ENCODE data around the gene APBB2.
A peak's percentile ranks its signal among the peaks of the same experiment; 100 is the strongest.

APBB2 gene

GRCh38 chr4:41074215-41074614, 140.1 kb downstream of the APBB2 start:
- Histone ChIP-seq H3K4me3 (ENCODE audit: extremely low read depth, insufficient read depth, low read length, poor library complexity, severe bottlenecking) (no peak overlapping the region), H3K27ac (ENCODE audit: low read depth, low read length, severe bottlenecking) (no peak overlapping the region), H3K4me1 (ENCODE audit: control insufficient read depth, insufficient read depth, low read length, poor library complexity, severe bottlenecking) (peaks cover 21% of the 10 kb centered on the region), H3K36me3 (ENCODE audit: control insufficient read depth, insufficient read depth, low read length) (no peaks in the 10 kb centered on the region), H3K9me3 (ENCODE audit: control insufficient read depth, low read length) (no peaks in the 10 kb centered on the region)
- WGBS, 2 experiments (ENCODE audit: insufficient coverage in 2 of 2): 94 to 100% methylated on average over 1 to 2 of the region's 3 CpGs

- no peaks in the 10 kb centered on the region for H3K36me3 ChIP-seq (ENCODE audit: control insufficient read depth, insufficient read depth, low read length)
- H3K4me1 ChIP-seq (ENCODE audit: control insufficient read depth, insufficient read depth, low read length, poor library complexity, severe bottlenecking): peaks cover 21% of the 10 kb centered on the region
- H3K27ac ChIP-seq (ENCODE audit: low read depth, low read length, severe bottlenecking): peak overlapping the region; percentile 5
- 81 to 87% methylated on average over 3 to 6 of the region's 7 CpGs for WGBS, 2 experiments (ENCODE audit: insufficient coverage in 2 of 2)
- no peaks in the 10 kb centered on the region for H3K9me3 ChIP-seq (ENCODE audit: control insufficient read depth, low read length)
- no peak overlapping the region for H3K4me3 ChIP-seq (ENCODE audit: extremely low read depth, insufficient read depth, low read length, poor library complexity, severe bottlenecking)
Measured at GRCh38 chr4:41072021-41072777, 142.1 kb downstream of the APBB2 start.

- H3K36me3 ChIP-seq (ENCODE audit: control insufficient read depth, insufficient read depth, low read length): no peaks in the 10 kb centered on the region
- H3K9me3 ChIP-seq (ENCODE audit: control insufficient read depth, low read length): no peaks in the 10 kb centered on the region
- no peak overlapping the region for H3K4me3 ChIP-seq (ENCODE audit: extremely low read depth, insufficient read depth, low read length, poor library complexity, severe bottlenecking)
- H3K4me1 ChIP-seq (ENCODE audit: control insufficient read depth, insufficient read depth, low read length, poor library complexity, severe bottlenecking): peaks cover 21% of the 10 kb centered on the region
- H3K27ac ChIP-seq (ENCODE audit: low read depth, low read length, severe bottlenecking): no peak overlapping the region
- 92 to 94% methylated on average over 3 to 4 of the region's 10 CpGs for whole genome bisulfite sequencing, 2 experiments (ENCODE audit: insufficient coverage in 2 of 2)
Measured at GRCh38 chr4:41070516-41071281, 143.6 kb downstream of the APBB2 start.

GRCh38 chr4:41069838-41070237, 144.5 kb downstream of the APBB2 start:
- no CpG with 5 or more reads among the region's 1 CpG for WGBS, 2 experiments (ENCODE audit: insufficient coverage in 2 of 2)
- no peak overlapping the region for H3K4me3 ChIP-seq (ENCODE audit: extremely low read depth, insufficient read depth, low read length, poor library complexity, severe bottlenecking)
- no peaks in the 10 kb centered on the region for H3K36me3 ChIP-seq (ENCODE audit: control insufficient read depth, insufficient read depth, low read length)
- H3K27ac ChIP-seq (ENCODE audit: low read depth, low read length, severe bottlenecking): peak overlapping the region; percentile 38
- H3K9me3 ChIP-seq (ENCODE audit: control insufficient read depth, low read length): no peaks in the 10 kb centered on the region
- peaks cover 21% of the 10 kb centered on the region for H3K4me1 ChIP-seq (ENCODE audit: control insufficient read depth, insufficient read depth, low read length, poor library complexity, severe bottlenecking)

GRCh38 chr4:41069257-41069656, 145.1 kb downstream of the APBB2 start:
- Histone ChIP-seq H3K9me3 (ENCODE audit: control insufficient read depth, low read length) (no peaks in the 10 kb centered on the region), H3K4me1 (ENCODE audit: control insufficient read depth, insufficient read depth, low read length, poor library complexity, severe bottlenecking) (peaks cover 21% of the 10 kb centered on the region), H3K27ac (ENCODE audit: low read depth, low read length, severe bottlenecking) (no peak overlapping the region), H3K4me3 (ENCODE audit: extremely low read depth, insufficient read depth, low read length, poor library complexity, severe bottlenecking) (no peak overlapping the region), H3K36me3 (ENCODE audit: control insufficient read depth, insufficient read depth, low read length) (no peaks in the 10 kb centered on the region)
- 64 to 67% methylated on average over 3 to 4 of the region's 5 CpGs for WGBS, 2 experiments (ENCODE audit: insufficient coverage in 2 of 2)

- 74 to 95% methylated on average over 4 to 5 of the region's 5 CpGs for WGBS, 2 experiments (ENCODE audit: insufficient coverage in 2 of 2)
- H3K36me3 ChIP-seq (ENCODE audit: control insufficient read depth, insufficient read depth, low read length): no peaks in the 10 kb centered on the region
- H3K4me3 ChIP-seq (ENCODE audit: extremely low read depth, insufficient read depth, low read length, poor library complexity, severe bottlenecking): no peak overlapping the region
- peaks cover 16% of the 10 kb centered on the region for H3K4me1 ChIP-seq (ENCODE audit: control insufficient read depth, insufficient read depth, low read length, poor library complexity, severe bottlenecking)
- H3K27ac ChIP-seq (ENCODE audit: low read depth, low read length, severe bottlenecking): no peak overlapping the region
- no peaks in the 10 kb centered on the region for H3K9me3 ChIP-seq (ENCODE audit: control insufficient read depth, low read length)
Measured at GRCh38 chr4:41067369-41067768, 147.0 kb downstream of the APBB2 start.

- no peak overlapping the region for H3K4me3 ChIP-seq (ENCODE audit: extremely low read depth, insufficient read depth, low read length, poor library complexity, severe bottlenecking)
- H3K36me3 ChIP-seq (ENCODE audit: control insufficient read depth, insufficient read depth, low read length): no peaks in the 10 kb centered on the region
- H3K9me3 ChIP-seq (ENCODE audit: control insufficient read depth, low read length): no peaks in the 10 kb centered on the region
- peaks cover 10% of the 10 kb centered on the region for H3K4me1 ChIP-seq (ENCODE audit: control insufficient read depth, insufficient read depth, low read length, poor library complexity, severe bottlenecking)
- WGBS, 2 experiments (ENCODE audit: insufficient coverage in 2 of 2): 90 to 95% methylated on average over 2 to 3 of the region's 4 CpGs
- no peak overlapping the region for H3K27ac ChIP-seq (ENCODE audit: low read depth, low read length, severe bottlenecking)
Measured at GRCh38 chr4:41066049-41066448, 148.3 kb downstream of the APBB2 start.

GRCh38 chr4:41065434-41066006, 148.8 kb downstream of the APBB2 start:
- Histone ChIP-seq H3K4me1 (ENCODE audit: control insufficient read depth, insufficient read depth, low read length, poor library complexity, severe bottlenecking) (peaks cover 4% of the 10 kb centered on the region), H3K4me3 (ENCODE audit: extremely low read depth, insufficient read depth, low read length, poor library complexity, severe bottlenecking) (no peak overlapping the region), H3K9me3 (ENCODE audit: control insufficient read depth, low read length) (no peaks in the 10 kb centered on the region), H3K27ac (ENCODE audit: low read depth, low read length, severe bottlenecking) (no peak overlapping the region), H3K36me3 (ENCODE audit: control insufficient read depth, insufficient read depth, low read length) (no peaks in the 10 kb centered on the region)
- WGBS, 2 experiments (ENCODE audit: insufficient coverage in 2 of 2): 100% methylated on average over 2 of the region's 5 CpGs

GRCh38 chr4:41064953-41065352, 149.4 kb downstream of the APBB2 start:
- Histone ChIP-seq H3K27ac (ENCODE audit: low read depth, low read length, severe bottlenecking) (no peak overlapping the region), H3K4me3 (ENCODE audit: extremely low read depth, insufficient read depth, low read length, poor library complexity, severe bottlenecking) (no peak overlapping the region), H3K9me3 (ENCODE audit: control insufficient read depth, low read length) (no peaks in the 10 kb centered on the region), H3K4me1 (ENCODE audit: control insufficient read depth, insufficient read depth, low read length, poor library complexity, severe bottlenecking) (no peaks in the 10 kb centered on the region), H3K36me3 (ENCODE audit: control insufficient read depth, insufficient read depth, low read length) (no peaks in the 10 kb centered on the region)
- WGBS, 2 experiments (ENCODE audit: insufficient coverage in 2 of 2): 100% methylated on average over 3 of the region's 3 CpGs

- H3K4me3 ChIP-seq (ENCODE audit: extremely low read depth, insufficient read depth, low read length, poor library complexity, severe bottlenecking): no peak overlapping the region
- WGBS, 2 experiments (ENCODE audit: insufficient coverage in 2 of 2): 82 to 100% methylated on average over 1 to 2 of the region's 5 CpGs
- no peaks in the 10 kb centered on the region for H3K36me3 ChIP-seq (ENCODE audit: control insufficient read depth, insufficient read depth, low read length)
- H3K9me3 ChIP-seq (ENCODE audit: control insufficient read depth, low read length): no peaks in the 10 kb centered on the region
- no peaks in the 10 kb centered on the region for H3K4me1 ChIP-seq (ENCODE audit: control insufficient read depth, insufficient read depth, low read length, poor library complexity, severe bottlenecking)
- H3K27ac ChIP-seq (ENCODE audit: low read depth, low read length, severe bottlenecking): no peak overlapping the region
Measured at GRCh38 chr4:41061482-41062185, 152.7 kb downstream of the APBB2 start.

Measured in mesodermal cell (in vitro differentiated cells).